Stimulated activated CD8-positive, alpha-beta memory T cell treated with anti-CD3 and anti-CD28 coated beads, Interleukin-7, amount 100 ng/mL, for 48 hours (primary cell): ENCODE data around the gene PASK.

Experiments used
- DNase-seq, 2 donors: peaks; one replicate each; pipeline ENCODE4 v3.0.0-alpha.2; 2020; ENCODE audit warnings: low read depth in 1 of 2; ENCODE audit errors: extremely low read depth in 1 of 2

The PASK gene

GRCh38 chr2:241149925-241150659, 820 bp upstream of the PASK start, which contains the start of gene PPP1R7:
Gene PPP1R7 (plus strand): TSS chr2:241150467. CDS start chr2:241150496, 29 bp downstream.
- peak; percentile 91 to 92 for DNase-seq

GRCh38 chr2:241149675-241149924, 328 bp upstream of the PASK start:
- no peak for DNase-seq

GRCh38 chr2:241148239-241148638, 1.0 kb downstream of the PASK start:
- no peak for DNase-seq

- DNase-seq = no peak
These were observed 1.9 kb downstream of the PASK start for GRCh38 chr2:241147336-241147735.

DNA sequence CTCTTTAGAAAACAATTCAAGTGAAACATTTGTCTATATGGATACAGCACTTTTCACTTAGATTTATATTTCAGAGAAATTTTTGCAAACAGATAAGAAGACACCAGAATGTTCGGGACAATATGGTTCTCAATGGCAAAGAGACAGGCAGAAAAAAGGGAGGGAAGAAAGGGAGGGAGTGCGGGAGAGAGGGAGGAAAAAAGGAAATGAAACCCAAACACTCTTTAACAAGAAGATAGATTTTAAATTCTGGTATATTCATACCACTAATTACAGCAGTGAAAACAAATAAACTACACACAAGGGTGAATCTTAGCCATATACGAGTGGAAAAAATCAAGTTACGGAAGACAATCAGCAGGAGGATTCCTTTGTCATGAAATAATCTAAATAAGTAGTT, 3.0 kb downstream of the PASK start:
- no peak for DNase-seq

DNA sequence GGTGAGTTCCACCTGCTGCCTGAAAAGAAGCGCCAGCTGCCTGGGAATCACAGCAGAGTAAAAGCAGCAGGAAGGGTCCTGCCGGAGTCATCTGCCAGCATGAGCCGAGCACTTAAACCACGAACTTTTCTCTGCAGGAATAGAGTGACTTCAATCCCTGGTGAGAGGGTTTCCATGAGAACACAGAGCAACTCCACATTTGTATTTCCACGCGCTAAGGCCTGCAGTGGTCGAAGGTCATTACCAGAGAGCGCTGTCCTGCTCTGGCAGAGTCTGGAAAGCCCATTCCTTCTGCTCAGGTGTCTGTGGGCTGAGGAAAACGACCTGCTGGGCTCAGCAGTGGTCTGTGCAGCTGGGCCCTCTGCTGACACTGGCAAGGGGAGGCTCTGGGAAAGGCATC, 6.7 kb downstream of the PASK start:
- DNase-seq = no peak

- no peak for DNase-seq
These were observed 7.2 kb downstream of the PASK start for GRCh38 chr2:241142063-241142462.

DNA sequence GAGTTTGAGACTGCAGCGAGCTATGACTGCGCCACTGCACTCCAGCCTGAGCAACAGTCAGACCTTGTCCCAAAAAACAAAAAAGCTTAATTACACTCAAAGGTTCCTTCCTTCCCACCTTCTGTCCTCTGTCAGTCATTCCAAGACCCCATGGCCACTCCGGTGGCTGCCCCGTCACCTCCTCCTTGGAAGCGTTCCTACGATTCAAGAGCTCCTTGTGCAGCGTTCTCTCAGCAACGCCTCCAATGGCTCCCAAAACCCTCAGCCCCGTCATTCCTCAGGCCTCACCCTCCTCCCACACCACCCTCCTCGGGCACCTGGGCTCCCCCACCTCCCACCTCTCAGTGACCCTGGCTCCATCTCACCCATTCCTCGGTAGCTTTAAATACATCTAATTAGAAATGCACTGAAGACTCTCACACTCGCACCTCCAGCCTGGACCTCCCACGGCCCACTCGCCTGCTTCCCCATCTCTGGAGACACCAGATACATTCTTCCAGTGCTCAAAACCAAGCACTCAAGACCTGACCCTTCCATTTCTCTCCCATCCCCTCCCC, 8.0 kb downstream of the PASK start:
- DNase-seq = no peak

DNA sequence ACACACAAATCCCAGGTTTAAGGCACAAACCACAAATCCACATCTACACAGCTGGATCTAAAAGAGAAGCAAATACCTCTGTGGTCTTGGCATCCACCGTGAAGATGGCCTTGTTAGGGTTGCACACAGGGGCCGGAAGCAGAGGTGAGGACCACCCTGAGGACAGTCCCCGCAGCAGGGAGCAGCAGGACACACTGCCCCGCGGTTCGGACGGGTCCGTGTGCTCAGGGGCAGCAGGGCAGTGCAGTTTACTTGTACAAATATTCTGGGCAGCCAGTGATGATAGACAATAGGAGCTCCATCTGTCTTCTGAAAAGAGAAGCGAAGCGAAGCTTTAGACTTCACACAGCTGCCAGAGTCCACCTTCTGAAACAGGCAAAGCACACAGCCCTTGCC, 8.8 kb downstream of the PASK start:
- DNase-seq = no peak

- no peak for DNase-seq
These were observed 9.5 kb downstream of the PASK start for GRCh38 chr2:241139531-241140444.

- no peak for DNase-seq
These were observed 10.8 kb downstream of the PASK start for GRCh38 chr2:241138471-241138870.

GRCh38 chr2:241137276-241138190, 11.7 kb downstream of the PASK start:
- DNase-seq = no peak

GRCh38 chr2:241136661-241137260, 12.5 kb downstream of the PASK start:
- no peak for DNase-seq

DNA sequence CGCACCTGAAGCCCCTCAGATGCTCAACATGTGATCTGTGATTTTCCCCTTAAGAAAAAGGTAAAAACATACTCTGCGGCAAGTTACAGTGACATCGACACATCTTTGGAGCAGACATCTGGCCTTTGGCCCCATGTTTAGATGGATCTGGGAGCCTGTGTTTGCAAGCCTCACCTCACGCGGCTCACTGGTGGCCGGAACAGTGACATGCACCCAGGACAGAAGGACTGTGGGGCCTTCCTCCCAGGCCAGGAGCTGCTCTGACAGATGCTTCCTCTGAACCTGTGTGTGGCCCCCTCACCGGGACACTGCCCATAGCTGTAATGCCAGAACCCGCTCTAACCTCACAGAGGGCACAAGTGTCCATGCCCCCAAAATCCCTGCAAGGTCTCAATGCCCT, 13.1 kb downstream of the PASK start:
- DNase-seq = no peak

DNA sequence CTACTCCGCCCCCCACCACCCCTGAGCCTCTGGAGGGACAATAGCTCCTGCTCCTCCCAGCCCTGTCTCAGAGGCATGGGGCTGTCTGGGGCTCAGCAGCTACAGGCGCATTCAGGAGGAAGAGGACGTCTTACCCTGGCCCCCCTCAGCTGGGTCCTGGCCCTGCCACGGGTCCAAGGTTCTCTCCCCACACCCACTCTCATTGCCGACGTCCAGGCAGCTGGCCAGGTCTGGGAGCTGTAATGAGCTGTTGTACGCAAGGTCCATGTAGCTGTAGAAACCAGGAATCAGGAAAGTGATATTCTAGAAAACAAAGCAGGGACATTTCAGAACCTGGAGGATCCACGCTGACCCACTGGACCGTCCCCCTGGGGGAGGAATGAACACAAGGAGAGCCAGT, 13.5 kb downstream of the PASK start:
- no peak for DNase-seq

- DNase-seq = no peak
These were observed 14.6 kb downstream of the PASK start for GRCh38 chr2:241134711-241135110.

DNA sequence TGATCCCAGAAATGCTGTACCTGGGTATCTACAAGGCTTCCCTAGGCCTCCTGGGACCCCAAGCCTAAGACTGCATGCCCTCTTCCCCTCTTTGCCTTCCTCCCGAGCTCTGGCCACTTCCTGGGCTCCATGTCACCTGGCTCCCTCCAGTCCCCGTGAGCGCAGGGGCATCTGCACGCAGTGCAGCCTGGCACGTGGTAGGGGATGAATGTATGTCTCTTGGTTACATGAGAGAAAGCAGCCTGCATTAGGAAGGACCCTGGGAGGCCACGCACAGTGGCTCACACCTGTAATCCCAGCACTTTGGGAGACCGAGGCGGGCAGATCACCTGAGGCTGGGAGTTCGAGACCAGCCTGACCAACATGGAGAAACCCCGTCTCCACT, 15.8 kb downstream of the PASK start:
- no peak for DNase-seq

DNA sequence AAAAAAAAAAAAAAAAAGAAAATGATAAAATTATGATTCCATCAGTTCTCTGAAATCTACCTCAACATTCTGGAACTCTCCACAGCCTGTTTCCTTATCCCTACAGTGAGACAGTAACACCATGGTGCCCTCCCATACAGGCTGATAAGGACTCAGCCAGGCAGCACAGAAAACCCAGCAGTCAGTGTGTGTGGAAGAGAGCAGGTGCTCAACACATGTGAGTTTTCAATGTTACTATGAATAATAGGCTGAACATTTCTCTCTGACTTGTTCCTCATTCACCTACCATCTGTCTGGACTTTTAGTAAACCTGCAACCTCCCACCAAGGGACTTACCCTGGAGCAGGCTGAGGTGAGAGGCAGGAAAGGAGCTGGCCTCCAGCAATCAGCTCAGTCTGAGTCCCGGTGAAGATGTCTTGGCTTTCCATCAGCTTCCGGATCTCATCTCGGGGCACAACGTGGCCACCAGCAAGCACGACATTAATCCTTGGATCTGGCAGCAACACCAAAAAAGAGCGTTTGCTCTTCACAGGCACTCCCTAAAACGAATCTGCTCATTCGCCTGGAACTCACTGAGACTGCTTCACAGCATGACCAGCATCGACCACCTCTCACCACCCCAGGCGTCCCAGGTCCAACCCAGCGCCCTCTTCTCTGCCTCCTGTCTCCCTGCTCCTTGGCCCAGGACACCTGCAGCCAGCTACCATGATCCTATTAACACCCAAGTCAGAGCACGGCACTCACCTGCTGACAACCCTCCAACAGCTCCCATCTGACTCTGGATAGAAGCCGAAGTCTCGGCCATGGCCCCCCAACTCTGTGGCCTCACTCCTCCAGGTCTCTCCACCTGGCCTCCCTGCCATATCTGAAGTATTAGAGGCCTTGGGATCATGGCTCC, 16.5 kb downstream of the PASK start:
- DNase-seq = no peak

DNA sequence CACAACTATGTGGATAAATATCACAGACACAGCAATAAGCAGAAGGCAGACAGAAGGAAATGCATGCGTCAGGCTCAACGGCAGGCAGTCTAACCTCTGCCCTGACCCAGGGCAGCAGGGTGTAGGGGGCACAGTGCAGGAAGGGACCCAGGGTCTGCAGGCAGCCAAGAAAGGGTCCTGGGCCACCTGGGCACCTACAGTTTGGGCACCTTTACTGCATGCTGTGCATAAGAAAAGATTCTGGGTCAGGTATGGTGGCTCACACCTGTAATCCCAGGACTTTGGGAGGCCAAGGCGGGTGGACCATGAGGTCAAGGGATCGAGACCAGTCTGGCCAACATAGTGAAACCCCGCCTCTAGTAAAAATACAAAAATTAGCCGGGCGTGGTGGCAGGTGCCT, 17.7 kb downstream of the PASK start:
- no peak for DNase-seq

DNA sequence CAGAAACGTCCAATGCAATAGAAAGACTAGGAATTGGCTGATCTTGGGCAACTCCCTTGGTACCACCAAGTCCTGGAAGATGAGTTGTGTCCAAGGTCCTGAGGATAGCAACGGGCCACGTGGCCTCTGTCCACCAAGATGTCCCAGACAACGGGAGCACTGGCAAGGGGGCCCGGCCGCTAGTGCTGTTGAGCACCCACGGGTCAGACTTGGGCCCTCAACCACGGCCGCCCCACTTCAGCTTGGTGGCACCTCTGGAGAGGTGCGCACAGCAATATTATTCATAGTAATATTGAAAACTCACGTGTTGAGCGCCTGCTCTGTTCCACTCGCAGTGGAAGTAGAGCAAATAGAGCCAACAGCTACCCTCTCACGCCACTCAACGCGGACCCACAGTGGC, 19.0 kb downstream of the PASK start:
- no peak for DNase-seq
